GM23338 (cell line): Measurements from ENCODE around the gene CCNF.

Source experiments
- CREB1 ChIP-seq: fragments of 250-450 bp; sonication (Bioruptor Pico); IDR thresholded peaks from 2 replicates; pipeline ENCODE4 v1.5.0; 2020; ENCODE audit warnings: low read depth, mild to moderate bottlenecking, moderate library complexity
- EZH2 ChIP-seq: fragments of 200-600 bp; sonication (generic); IDR thresholded peaks from one replicate; pipeline ENCODE4 v1.8.0; 2017; ENCODE audit warnings: antibody characterized with exemption, mild to moderate bottlenecking, low read depth; ENCODE audit not compliant: unreplicated experiment
- EZH2phosphoT487 ChIP-seq: fragments of 200-600 bp; sonication (generic); IDR thresholded peaks from one replicate; pipeline ENCODE4 v1.8.1; 2018; ENCODE audit warnings: antibody characterized with exemption; ENCODE audit not compliant: unreplicated experiment
- JUNB ChIP-seq: IDR thresholded peaks from one replicate; pipeline ENCODE4 v1.6.1; 2016; ENCODE audit warnings: antibody characterized with exemption; ENCODE audit not compliant: unreplicated experiment
- POLR2AphosphoS5 ChIP-seq: IDR thresholded peaks from 2 replicates; pipeline ENCODE4 v1.6.1; 2016; ENCODE audit warnings: antibody characterized with exemption, low read depth
- ZNF114 ChIP-seq: fragments of 250-450 bp; sonication (Bioruptor Pico); IDR thresholded peaks from 2 replicates; pipeline ENCODE4 v1.5.0; 2020; ENCODE audit warnings: mild to moderate bottlenecking, moderate library complexity
- TF ChIP-seq, protein P1 (sequence below), 2 experiments: fragments of 200-600 bp in 1 of 2; sonication (generic) in 1 of 2; conservative IDR thresholded peaks; 2 replicates each; pipeline versions ENCODE4 v1.5.1 to v1.6.1; 2016 to 2017; ENCODE audit warnings: antibody characterized with exemption in 2 of 2, low read depth in 2 of 2, mild to moderate bottlenecking in 2 of 2, moderate library complexity in 1 of 2
- TF ChIP-seq, protein P2 (sequence below): fragments of 250-450 bp; sonication (Bioruptor Pico); IDR thresholded peaks from 2 replicates; pipeline ENCODE4 v1.5.0; 2020; ENCODE audit warnings: mild to moderate bottlenecking, moderate library complexity
- TF ChIP-seq, protein P3 (sequence below): IDR thresholded peaks from 2 replicates; pipeline ENCODE4 v1.6.1; 2016; ENCODE audit warnings: antibody characterized with exemption
- TF ChIP-seq, protein P4 (sequence below): IDR thresholded peaks from one replicate; pipeline ENCODE4 v1.6.1; 2018; ENCODE audit warnings: antibody characterized with exemption; ENCODE audit not compliant: unreplicated experiment

DNA sequence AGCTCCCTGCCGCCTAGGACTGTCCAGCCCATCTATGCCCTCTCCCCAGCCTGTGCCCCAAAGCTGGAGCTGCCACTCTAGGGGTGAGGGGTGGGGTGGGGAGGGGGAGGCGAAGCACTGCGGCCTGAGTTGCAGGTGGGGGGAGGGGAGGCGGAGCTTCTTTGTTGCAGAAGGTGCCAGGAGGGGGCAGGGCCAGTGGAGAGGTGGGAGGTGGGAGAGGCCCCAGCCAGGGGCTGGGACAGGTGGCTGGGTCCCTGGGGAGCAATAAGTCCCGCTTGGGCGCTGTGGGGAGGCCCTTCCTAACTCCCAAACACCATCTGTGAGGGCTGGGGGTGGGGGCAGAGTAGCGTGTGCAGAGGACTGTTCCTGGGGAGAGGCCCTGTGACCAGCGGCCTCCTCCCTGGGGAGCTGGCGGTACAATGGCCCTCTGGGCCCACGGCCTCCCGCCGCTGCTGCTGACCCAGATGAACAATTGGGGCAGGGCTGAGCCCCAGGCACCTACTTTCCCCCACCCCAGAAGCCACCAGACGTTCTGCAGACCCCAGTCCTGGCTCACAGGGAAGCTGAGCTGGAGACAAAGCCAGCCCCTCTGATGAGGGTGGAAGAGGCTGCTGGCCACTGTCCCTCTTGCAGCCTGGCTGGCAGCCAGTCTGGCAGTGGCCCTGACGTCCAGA is 39.6 kb downstream of the CCNF start:
- TF ChIP-seq, protein P1, sequence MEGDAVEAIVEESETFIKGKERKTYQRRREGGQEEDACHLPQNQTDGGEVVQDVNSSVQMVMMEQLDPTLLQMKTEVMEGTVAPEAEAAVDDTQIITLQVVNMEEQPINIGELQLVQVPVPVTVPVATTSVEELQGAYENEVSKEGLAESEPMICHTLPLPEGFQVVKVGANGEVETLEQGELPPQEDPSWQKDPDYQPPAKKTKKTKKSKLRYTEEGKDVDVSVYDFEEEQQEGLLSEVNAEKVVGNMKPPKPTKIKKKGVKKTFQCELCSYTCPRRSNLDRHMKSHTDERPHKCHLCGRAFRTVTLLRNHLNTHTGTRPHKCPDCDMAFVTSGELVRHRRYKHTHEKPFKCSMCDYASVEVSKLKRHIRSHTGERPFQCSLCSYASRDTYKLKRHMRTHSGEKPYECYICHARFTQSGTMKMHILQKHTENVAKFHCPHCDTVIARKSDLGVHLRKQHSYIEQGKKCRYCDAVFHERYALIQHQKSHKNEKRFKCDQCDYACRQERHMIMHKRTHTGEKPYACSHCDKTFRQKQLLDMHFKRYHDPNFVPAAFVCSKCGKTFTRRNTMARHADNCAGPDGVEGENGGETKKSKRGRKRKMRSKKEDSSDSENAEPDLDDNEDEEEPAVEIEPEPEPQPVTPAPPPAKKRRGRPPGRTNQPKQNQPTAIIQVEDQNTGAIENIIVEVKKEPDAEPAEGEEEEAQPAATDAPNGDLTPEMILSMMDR (conservative IDR thresholded peaks at IDR 0.05; ENCODE audit: low read depth in 2 of 2) = no peak
- no peak for TF ChIP-seq JUNB
- TF ChIP-seq POLR2AphosphoS5 = no peak
- no peak for TF ChIP-seq EZH2
- TF ChIP-seq, protein P2, sequence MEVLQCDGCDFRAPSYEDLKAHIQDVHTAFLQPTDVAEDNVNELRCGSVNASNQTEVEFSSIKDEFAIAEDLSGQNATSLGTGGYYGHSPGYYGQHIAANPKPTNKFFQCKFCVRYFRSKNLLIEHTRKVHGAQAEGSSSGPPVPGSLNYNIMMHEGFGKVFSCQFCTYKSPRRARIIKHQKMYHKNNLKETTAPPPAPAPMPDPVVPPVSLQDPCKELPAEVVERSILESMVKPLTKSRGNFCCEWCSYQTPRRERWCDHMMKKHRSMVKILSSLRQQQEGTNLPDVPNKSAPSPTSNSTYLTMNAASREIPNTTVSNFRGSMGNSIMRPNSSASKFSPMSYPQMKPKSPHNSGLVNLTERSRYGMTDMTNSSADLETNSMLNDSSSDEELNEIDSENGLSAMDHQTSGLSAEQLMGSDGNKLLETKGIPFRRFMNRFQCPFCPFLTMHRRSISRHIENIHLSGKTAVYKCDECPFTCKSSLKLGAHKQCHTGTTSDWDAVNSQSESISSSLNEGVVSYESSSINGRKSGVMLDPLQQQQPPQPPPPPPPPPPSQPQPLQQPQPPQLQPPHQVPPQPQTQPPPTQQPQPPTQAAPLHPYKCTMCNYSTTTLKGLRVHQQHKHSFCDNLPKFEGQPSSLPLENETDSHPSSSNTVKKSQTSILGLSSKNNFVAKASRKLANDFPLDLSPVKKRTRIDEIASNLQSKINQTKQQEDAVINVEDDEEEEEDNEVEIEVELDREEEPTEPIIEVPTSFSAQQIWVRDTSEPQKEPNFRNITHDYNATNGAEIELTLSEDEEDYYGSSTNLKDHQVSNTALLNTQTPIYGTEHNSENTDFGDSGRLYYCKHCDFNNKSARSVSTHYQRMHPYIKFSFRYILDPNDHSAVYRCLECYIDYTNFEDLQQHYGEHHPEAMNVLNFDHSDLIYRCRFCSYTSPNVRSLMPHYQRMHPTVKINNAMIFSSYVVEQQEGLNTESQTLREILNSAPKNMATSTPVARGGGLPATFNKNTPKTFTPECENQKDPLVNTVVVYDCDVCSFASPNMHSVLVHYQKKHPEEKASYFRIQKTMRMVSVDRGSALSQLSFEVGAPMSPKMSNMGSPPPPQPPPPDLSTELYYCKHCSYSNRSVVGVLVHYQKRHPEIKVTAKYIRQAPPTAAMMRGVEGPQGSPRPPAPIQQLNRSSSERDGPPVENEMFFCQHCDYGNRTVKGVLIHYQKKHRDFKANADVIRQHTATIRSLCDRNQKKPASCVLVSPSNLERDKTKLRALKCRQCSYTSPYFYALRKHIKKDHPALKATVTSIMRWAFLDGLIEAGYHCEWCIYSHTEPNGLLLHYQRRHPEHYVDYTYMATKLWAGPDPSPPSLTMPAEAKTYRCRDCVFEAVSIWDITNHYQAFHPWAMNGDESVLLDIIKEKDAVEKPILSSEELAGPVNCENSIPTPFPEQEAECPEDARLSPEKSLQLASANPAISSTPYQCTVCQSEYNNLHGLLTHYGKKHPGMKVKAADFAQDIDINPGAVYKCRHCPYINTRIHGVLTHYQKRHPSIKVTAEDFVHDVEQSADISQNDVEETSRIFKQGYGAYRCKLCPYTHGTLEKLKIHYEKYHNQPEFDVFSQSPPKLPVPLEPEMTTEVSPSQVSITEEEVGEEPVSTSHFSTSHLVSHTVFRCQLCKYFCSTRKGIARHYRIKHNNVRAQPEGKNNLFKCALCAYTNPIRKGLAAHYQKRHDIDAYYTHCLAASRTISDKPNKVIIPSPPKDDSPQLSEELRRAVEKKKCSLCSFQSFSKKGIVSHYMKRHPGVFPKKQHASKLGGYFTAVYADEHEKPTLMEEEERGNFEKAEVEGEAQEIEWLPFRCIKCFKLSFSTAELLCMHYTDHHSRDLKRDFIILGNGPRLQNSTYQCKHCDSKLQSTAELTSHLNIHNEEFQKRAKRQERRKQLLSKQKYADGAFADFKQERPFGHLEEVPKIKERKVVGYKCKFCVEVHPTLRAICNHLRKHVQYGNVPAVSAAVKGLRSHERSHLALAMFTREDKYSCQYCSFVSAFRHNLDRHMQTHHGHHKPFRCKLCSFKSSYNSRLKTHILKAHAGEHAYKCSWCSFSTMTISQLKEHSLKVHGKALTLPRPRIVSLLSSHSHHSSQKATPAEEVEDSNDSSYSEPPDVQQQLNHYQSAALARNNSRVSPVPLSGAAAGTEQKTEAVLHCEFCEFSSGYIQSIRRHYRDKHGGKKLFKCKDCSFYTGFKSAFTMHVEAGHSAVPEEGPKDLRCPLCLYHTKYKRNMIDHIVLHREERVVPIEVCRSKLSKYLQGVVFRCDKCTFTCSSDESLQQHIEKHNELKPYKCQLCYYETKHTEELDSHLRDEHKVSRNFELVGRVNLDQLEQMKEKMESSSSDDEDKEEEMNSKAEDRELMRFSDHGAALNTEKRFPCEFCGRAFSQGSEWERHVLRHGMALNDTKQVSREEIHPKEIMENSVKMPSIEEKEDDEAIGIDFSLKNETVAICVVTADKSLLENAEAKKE (CRISPR knock-in tag) = no peak
- no peak for TF ChIP-seq ZNF114 (CRISPR knock-in tag)
- TF ChIP-seq, protein P3, sequence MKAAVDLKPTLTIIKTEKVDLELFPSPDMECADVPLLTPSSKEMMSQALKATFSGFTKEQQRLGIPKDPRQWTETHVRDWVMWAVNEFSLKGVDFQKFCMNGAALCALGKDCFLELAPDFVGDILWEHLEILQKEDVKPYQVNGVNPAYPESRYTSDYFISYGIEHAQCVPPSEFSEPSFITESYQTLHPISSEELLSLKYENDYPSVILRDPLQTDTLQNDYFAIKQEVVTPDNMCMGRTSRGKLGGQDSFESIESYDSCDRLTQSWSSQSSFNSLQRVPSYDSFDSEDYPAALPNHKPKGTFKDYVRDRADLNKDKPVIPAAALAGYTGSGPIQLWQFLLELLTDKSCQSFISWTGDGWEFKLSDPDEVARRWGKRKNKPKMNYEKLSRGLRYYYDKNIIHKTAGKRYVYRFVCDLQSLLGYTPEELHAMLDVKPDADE = no peak
- no peak for TF ChIP-seq EZH2phosphoT487
- TF ChIP-seq CREB1 (CRISPR knock-in tag) = no peak
- TF ChIP-seq, protein P4, sequence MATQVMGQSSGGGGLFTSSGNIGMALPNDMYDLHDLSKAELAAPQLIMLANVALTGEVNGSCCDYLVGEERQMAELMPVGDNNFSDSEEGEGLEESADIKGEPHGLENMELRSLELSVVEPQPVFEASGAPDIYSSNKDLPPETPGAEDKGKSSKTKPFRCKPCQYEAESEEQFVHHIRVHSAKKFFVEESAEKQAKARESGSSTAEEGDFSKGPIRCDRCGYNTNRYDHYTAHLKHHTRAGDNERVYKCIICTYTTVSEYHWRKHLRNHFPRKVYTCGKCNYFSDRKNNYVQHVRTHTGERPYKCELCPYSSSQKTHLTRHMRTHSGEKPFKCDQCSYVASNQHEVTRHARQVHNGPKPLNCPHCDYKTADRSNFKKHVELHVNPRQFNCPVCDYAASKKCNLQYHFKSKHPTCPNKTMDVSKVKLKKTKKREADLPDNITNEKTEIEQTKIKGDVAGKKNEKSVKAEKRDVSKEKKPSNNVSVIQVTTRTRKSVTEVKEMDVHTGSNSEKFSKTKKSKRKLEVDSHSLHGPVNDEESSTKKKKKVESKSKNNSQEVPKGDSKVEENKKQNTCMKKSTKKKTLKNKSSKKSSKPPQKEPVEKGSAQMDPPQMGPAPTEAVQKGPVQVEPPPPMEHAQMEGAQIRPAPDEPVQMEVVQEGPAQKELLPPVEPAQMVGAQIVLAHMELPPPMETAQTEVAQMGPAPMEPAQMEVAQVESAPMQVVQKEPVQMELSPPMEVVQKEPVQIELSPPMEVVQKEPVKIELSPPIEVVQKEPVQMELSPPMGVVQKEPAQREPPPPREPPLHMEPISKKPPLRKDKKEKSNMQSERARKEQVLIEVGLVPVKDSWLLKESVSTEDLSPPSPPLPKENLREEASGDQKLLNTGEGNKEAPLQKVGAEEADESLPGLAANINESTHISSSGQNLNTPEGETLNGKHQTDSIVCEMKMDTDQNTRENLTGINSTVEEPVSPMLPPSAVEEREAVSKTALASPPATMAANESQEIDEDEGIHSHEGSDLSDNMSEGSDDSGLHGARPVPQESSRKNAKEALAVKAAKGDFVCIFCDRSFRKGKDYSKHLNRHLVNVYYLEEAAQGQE = no peak
